ENCODE measurements around the gene PARD3. TPM values are rescaled to one million over a fixed set of nuclear protein-coding genes. Genes with fewer than 3 reads are reported as not detected.
"Not testable (repeated sequence)": the region's sequence is repeated elsewhere in the genome, so short reads cannot be mapped to it uniquely, and the experiment has no call there.

The PARD3 gene
- total and polyA plus RNA-seq, 7 donors = 20.2 to 84.4 (median 53.4) TPM

- ATAC-seq = no peak
- no peak for DNase-seq
- 86 to 87% (median 87%) methylated on average over 3 of the region's 3 CpGs for WGBS, 3 donors
- Histone ChIP-seq H3K27me3 (ENCODE audit: insufficient read depth in 3 of 3, low read length in 2 of 3) (no peaks in the 10 kb centered on the region), H3K27ac (no peak overlapping the region), H3K36me3 (ENCODE audit: insufficient read depth in 1 of 2, low read depth in 1 of 2) (no peaks in the 10 kb centered on the region), H3K4me1 (peaks cover 6% of the 10 kb centered on the region), H3K4me3 (no peak overlapping the region), H3K9me3 (no peaks in the 10 kb centered on the region)
- TF ChIP-seq CTCF (IDR thresholded peaks at IDR 0.05) = no peak
- intact Hi-C loops (cut with DNase I) = loop anchor here in 1 of 2 donors (10.0 kb wide), 1 partner anchor 93 kb away; no protein-coding TSS in a partner anchor
Measured at GRCh38 chr10:34427911-34428216, 387.2 kb downstream of the PARD3 start.

GRCh38 chr10:34427158-34427910 lies 387.8 kb downstream of the PARD3 start:
- H3K36me3 ChIP-seq (ENCODE audit: insufficient read depth in 1 of 2, low read depth in 1 of 2); H3K4me3 ChIP-seq: not testable (repeated sequence)

GRCh38 chr10:34426538-34427157 lies 388.4 kb downstream of the PARD3 start:
- H3K4me3 ChIP-seq; DNase-seq; H3K36me3 ChIP-seq (ENCODE audit: insufficient read depth in 1 of 2, low read depth in 1 of 2); H3K27me3 ChIP-seq (ENCODE audit: insufficient read depth in 3 of 3, low read length in 2 of 3); H3K27ac ChIP-seq; H3K9me3 ChIP-seq; H3K4me1 ChIP-seq; ATAC-seq: not testable (repeated sequence)
- 91 to 93% (median 93%) methylated on average over 7 of the region's 7 CpGs for WGBS, 3 donors
- intact Hi-C loops (cut with DNase I) = loop anchor here in 1 of 2 donors (10.0 kb wide), 1 partner anchor 92 kb away; no protein-coding TSS in a partner anchor

More at GRCh38 chr10:34427158-34427910, 387.8 kb downstream of the PARD3 start:
- DNase-seq; H3K27me3 ChIP-seq (ENCODE audit: insufficient read depth in 3 of 3, low read length in 2 of 3); H3K9me3 ChIP-seq; ATAC-seq; H3K4me1 ChIP-seq; H3K27ac ChIP-seq: not testable (repeated sequence)
- intact Hi-C loops (cut with DNase I) = loop anchor here in 1 of 2 donors (10.0 kb wide), 1 partner anchor 93 kb away; no protein-coding TSS in a partner anchor
- WGBS, 3 donors = 88 to 95% (median 89%) methylated on average over 20 of the region's 20 CpGs

GRCh38 chr10:34426041-34426440 lies 389.1 kb downstream of the PARD3 start:
- ATAC-seq = no peak
- 64 to 67% (median 65%) methylated on average over 3 of the region's 3 CpGs for WGBS, 3 donors
- intact Hi-C loops (cut with DNase I) = loop anchor here in 1 of 2 donors (10.0 kb wide), 1 partner anchor 91 kb away; no protein-coding TSS in a partner anchor

More at GRCh38 chr10:34426041-34426440, 389.1 kb downstream of the PARD3 start:
- Histone ChIP-seq H3K4me3 (no peak overlapping the region), H3K27me3 (ENCODE audit: insufficient read depth in 3 of 3, low read length in 2 of 3) (no peaks in the 10 kb centered on the region), H3K4me1 (no peaks in the 10 kb centered on the region), H3K27ac (no peak overlapping the region), H3K9me3 (no peaks in the 10 kb centered on the region), H3K36me3 (ENCODE audit: insufficient read depth in 1 of 2, low read depth in 1 of 2) (no peaks in the 10 kb centered on the region)
- no peak for DNase-seq
- no peak for TF ChIP-seq CTCF (IDR thresholded peaks at IDR 0.05)
